GM12878 (cell line): ENCODE results near the gene CTSL. TPM values are rescaled to one million over a fixed set of nuclear protein-coding genes. Genes with fewer than 3 reads are reported as not detected.

Experiments used
- CEBPZ ChIP-seq: fragments of 150-350 bp; IDR thresholded peaks from 2 replicates; pipeline ENCODE4 v1.6.1; 2016; ENCODE audit warnings: low read depth, low read length
- JUNB ChIP-seq: IDR thresholded peaks from 2 replicates; pipeline ENCODE4 v1.6.1; 2016; ENCODE audit warnings: antibody characterized with exemption, mild to moderate bottlenecking
- MXI1 ChIP-seq: fragments of 150-350 bp; IDR thresholded peaks from 2 replicates; pipeline ENCODE4 v1.6.1; 2011; ENCODE audit warnings: low read depth, mild to moderate bottlenecking, inconsistent platforms, low read length, improper control_type of control experiment
- NR2C2 ChIP-seq: IDR thresholded peaks from 2 replicates; pipeline ENCODE4 v1.6.1; 2011; ENCODE audit warnings: borderline replicate concordance, low read depth; ENCODE audit not compliant: control insufficient read depth, insufficient read length
- NRF1 ChIP-seq: conservative IDR thresholded peaks from 2 replicates; pipeline ENCODE4 v1.6.1; 2011; ENCODE audit warnings: mild to moderate bottlenecking, low read depth, low read length, improper control_type of control experiment
- RB1 ChIP-seq: fragments of 450-650 bp; formaldehyde crosslinking; IDR thresholded peaks from 2 replicates; pipeline ENCODE4 v1.6.1; 2017; ENCODE audit warnings: mild to moderate bottlenecking, borderline replicate concordance
- RFX5 ChIP-seq: IDR thresholded peaks from 2 replicates; pipeline ENCODE4 v1.6.1; 2011; ENCODE audit warnings: low read depth, low read length, improper control_type of control experiment
- SRF ChIP-seq, 2 experiments: IDR thresholded peaks; 2 replicates each; pipeline ENCODE4 v1.6.1; 2011; ENCODE audit warnings: low read depth in 2 of 2, low read length in 2 of 2, mild to moderate bottlenecking in 1 of 2, moderate library complexity in 1 of 2
- ZBTB11 ChIP-seq: fragments of 450-650 bp; formaldehyde crosslinking; IDR thresholded peaks from 2 replicates; pipeline ENCODE4 v1.5.0; 2022; ENCODE audit warnings: mild to moderate bottlenecking, missing genetic modification characterization
- polyA plus RNA-seq, 11 experiments: library from polyadenylated mRNA; depleted of rRNA in 4 of 11; unstranded in 6 of 11; stranded (reverse) in 5 of 11; fragments of >200 nt; fragmentation: Nextera tagmentation in 4 of 11; fragmentation: Illumina TruSeq in 1 of 11; extraction: Ambion mirVana in 4 of 11; extraction: Trizol in 1 of 11; gene quantifications; 1 replicate in 1 of 11; 2 replicates in 10 of 11; pipeline versions ENCODE4 v1.2.1 to v1.2.3, GENCODE V29; 2011 to 2016; ENCODE audit warnings: inconsistent platforms in 2 of 11, missing spikeins in 2 of 11, low read depth in 1 of 11
- total RNA-seq, 4 experiments: library from RNA; depleted of rRNA in 3 of 4; stranded (reverse); fragments of >200 nt in 3 of 4; fragmentation: Illumina TruSeq in 1 of 4; extraction: Trizol in 1 of 4; gene quantifications; 2 replicates each; pipeline versions ENCODE4 v1.2.1 to v1.2.3, GENCODE V29; 2013 to 2021

CTSL gene
- total and polyA plus RNA-seq, 10 of the 15 experiments (the other 5 are each of a cell fraction or from before 2014, with no cell fraction given), result 0.24 to 0.72 TPM; not detected in 8

GRCh38 chr9:87701491-87701890, 24.4 kb upstream of the CTSL start (continued):
- TF ChIP-seq ZBTB11 (CRISPR knock-in tag) (no peak), MXI1 (no peak), RFX5 (no peak), NR2C2 (no peak), JUNB (no peak), NRF1 (no peak), RB1 (no peak), SRF (IDR thresholded peaks at IDR 0.05; ENCODE audit: low read depth in 2 of 2, low read length in 2 of 2) (no peak), CEBPZ (no peak)
